PC-3 (cell line): ENCODE data around the gene ONECUT1. TPM values are rescaled to one million over a fixed set of nuclear protein-coding genes. Genes with fewer than 3 reads are reported as not detected.

Source experiments
- ATAC-seq: fragments of 200-7000 bp; cut with Tn5 transposase; 2 replicates; pipeline ENCODE4 v1.9.1; 2020; ENCODE audit warnings: mild to moderate bottlenecking, moderate library complexity
- BruUV-seq: library from RNA; stranded (reverse); fragments of 400-500 nt; replicated peaks from 2 replicates; lab custom pipeline; 2021; lab: Mats Ljungman, UMichigan
- CTCF ChIA-PET: fragments of 300-600 bp; sonication (Branson Sonifier 250); formaldehyde crosslinking; loops from one replicate; lab custom pipeline; 2022; ENCODE audit warnings: antibody characterized with exemption; lab: Charles Lee
- POLR2A ChIA-PET: fragments of 300-600 bp; sonication (Branson Sonifier 250); formaldehyde crosslinking; loops from one replicate; lab custom pipeline; 2022; ENCODE audit warnings: antibody characterized with exemption; ENCODE audit not compliant: unreplicated experiment; lab: Charles Lee
- DNase-seq: peaks from one replicate; pipeline ENCODE4 v3.0.0-alpha.2; 2015
- H2AFZ ChIP-seq: fragments of 300-600 bp; sonication (generic); 2 replicates; pipeline ENCODE4 v1.6.0; 2016; ENCODE audit warnings: antibody characterized with exemption, low read length
- H3F3A ChIP-seq: fragments of 300-600 bp; sonication (generic); one replicate; pipeline ENCODE4 v1.6.0; 2017; ENCODE audit warnings: antibody characterized with exemption, low read length, control low read depth, mild to moderate bottlenecking; ENCODE audit not compliant: unreplicated experiment
- H3K27ac ChIP-seq: fragments of 300-600 bp; sonication (generic); 2 replicates; pipeline ENCODE4 v1.5.1; 2016; ENCODE audit warnings: mild to moderate bottlenecking, low read length
- H3K27me3 ChIP-seq: fragments of 300-600 bp; sonication (generic); 2 replicates; pipeline ENCODE4 v1.6.1; 2016; ENCODE audit warnings: low read length, mixed read lengths
- H3K36me3 ChIP-seq: fragments of 300-600 bp; sonication (generic); 2 replicates; pipeline ENCODE4 v1.6.1; 2016; ENCODE audit warnings: low read depth, mixed run types, low read length, mixed read lengths
- H3K4me1 ChIP-seq: fragments of 300-600 bp; sonication (generic); 2 replicates; pipeline ENCODE4 v1.5.1; 2016; ENCODE audit warnings: low read length; ENCODE audit not compliant: insufficient read depth
- H3K4me2 ChIP-seq: fragments of 300-600 bp; sonication (generic); 2 replicates; pipeline ENCODE4 v1.6.0; 2016; ENCODE audit warnings: low read length
- H3K4me3 ChIP-seq: fragments of 300-600 bp; sonication (generic); 2 replicates; pipeline ENCODE4 v1.5.1; 2016; ENCODE audit warnings: mild to moderate bottlenecking, low read length, mixed read lengths
- H3K79me2 ChIP-seq: fragments of 300-600 bp; sonication (generic); 2 replicates; pipeline ENCODE4 v1.6.1; 2017; ENCODE audit warnings: low read length, mixed read lengths
- H3K9ac ChIP-seq: fragments of 300-600 bp; sonication (generic); 2 replicates; pipeline ENCODE4 v1.6.0; 2016; ENCODE audit warnings: mild to moderate bottlenecking, low read length
- H3K9me2 ChIP-seq: fragments of 300-600 bp; sonication (generic); replicated peaks from 2 replicates; pipeline ENCODE4 v1.6.1; 2016; ENCODE audit warnings: mixed run types, low read length, mixed read lengths
- H3K9me3 ChIP-seq: fragments of 300-600 bp; sonication (generic); 2 replicates; pipeline ENCODE4 v1.6.1; 2016; ENCODE audit warnings: low read length, mixed read lengths
- H4K20me1 ChIP-seq: fragments of 300-600 bp; sonication (generic); 2 replicates; pipeline ENCODE4 v1.6.1; 2016; ENCODE audit warnings: low read length, mixed read lengths
- EZH2 ChIP-seq: fragments of 300-600 bp; sonication (generic); IDR thresholded peaks from one replicate; pipeline ENCODE4 v1.6.1; 2017; ENCODE audit warnings: antibody characterized with exemption, mild to moderate bottlenecking, low read length; ENCODE audit not compliant: unreplicated experiment
- EZH2phosphoT487 ChIP-seq: fragments of 300-600 bp; sonication (generic); IDR thresholded peaks from 2 replicates; pipeline ENCODE4 v1.6.1; 2018; ENCODE audit warnings: mild to moderate bottlenecking, antibody characterized with exemption, low read length, borderline replicate concordance
- intact Hi-C: fragments of 100-400 bp; cut with micrococcal nuclease; formaldehyde crosslinking; loops from 2 replicates; pipeline ENCODE4 v1.9.0; 2023
- total RNA-seq: library from RNA; depleted of rRNA; stranded (reverse); fragments of >200 nt; gene quantifications from 2 replicates; pipeline ENCODE4 v1.2.3, GENCODE V29; 2014
- TF ChIP-seq, protein P1 (sequence below): fragments of 300-600 bp; sonication (generic); conservative IDR thresholded peaks from 2 replicates; pipeline ENCODE4 v1.5.1; 2017; ENCODE audit warnings: antibody characterized with exemption, low read depth, mild to moderate bottlenecking, low read length

The ONECUT1 gene
- total RNA-seq, 1 experiment from 2014 or later, result not detected

DNA sequence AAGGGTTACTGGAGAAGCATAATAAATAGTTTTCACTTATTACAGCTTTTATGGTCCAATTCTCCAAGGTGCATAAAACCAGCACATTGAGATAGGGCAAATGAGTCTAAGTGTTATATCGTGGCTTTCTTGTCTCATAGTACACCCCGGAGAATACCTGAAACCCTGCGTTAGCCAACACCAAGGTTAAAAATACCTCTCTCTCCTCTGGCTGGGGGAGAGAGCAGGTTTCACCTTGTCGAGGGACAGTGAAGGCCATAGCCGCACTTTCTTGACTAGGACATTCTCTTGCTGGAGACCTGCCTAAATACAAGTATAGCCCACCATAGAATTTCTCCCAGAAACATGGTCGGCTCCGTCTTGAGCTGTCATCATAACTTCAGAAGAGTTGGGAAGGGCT, 59.5 kb downstream of the ONECUT1 start:
- intact Hi-C loops, result loop anchor here (10.0 kb wide), 2 partner anchors 166 to 246 kb away; partner anchors contain the start of gene ARPP19
- Histone ChIP-seq H4K20me1 (no peaks in the 10 kb centered on the region), H3K4me2 (no peak overlapping the region), H3K4me1 (peaks cover 21% of the 10 kb centered on the region), H3K9me2 (no peaks in the 10 kb centered on the region), H3K27me3 (no peaks in the 10 kb centered on the region), H3K27ac (no peak overlapping the region), H3K9me3 (no peaks in the 10 kb centered on the region), H3K4me3 (no peak overlapping the region), H3F3A (no peaks in the 10 kb centered on the region), H3K9ac (no peak overlapping the region), H2AFZ (no peak overlapping the region), H3K36me3 (no peaks in the 10 kb centered on the region), H3K79me2 (no peaks in the 10 kb centered on the region)
- ATAC-seq, result no peak
- ChIA-PET POLR2A (no interaction called here), CTCF (no interaction called here)
- no TSS peak for BruUV-seq
- no peak for TF ChIP-seq EZH2phosphoT487
- TF ChIP-seq, protein P1, sequence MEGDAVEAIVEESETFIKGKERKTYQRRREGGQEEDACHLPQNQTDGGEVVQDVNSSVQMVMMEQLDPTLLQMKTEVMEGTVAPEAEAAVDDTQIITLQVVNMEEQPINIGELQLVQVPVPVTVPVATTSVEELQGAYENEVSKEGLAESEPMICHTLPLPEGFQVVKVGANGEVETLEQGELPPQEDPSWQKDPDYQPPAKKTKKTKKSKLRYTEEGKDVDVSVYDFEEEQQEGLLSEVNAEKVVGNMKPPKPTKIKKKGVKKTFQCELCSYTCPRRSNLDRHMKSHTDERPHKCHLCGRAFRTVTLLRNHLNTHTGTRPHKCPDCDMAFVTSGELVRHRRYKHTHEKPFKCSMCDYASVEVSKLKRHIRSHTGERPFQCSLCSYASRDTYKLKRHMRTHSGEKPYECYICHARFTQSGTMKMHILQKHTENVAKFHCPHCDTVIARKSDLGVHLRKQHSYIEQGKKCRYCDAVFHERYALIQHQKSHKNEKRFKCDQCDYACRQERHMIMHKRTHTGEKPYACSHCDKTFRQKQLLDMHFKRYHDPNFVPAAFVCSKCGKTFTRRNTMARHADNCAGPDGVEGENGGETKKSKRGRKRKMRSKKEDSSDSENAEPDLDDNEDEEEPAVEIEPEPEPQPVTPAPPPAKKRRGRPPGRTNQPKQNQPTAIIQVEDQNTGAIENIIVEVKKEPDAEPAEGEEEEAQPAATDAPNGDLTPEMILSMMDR, result no peak
- DNase-seq, result no peak

DNA sequence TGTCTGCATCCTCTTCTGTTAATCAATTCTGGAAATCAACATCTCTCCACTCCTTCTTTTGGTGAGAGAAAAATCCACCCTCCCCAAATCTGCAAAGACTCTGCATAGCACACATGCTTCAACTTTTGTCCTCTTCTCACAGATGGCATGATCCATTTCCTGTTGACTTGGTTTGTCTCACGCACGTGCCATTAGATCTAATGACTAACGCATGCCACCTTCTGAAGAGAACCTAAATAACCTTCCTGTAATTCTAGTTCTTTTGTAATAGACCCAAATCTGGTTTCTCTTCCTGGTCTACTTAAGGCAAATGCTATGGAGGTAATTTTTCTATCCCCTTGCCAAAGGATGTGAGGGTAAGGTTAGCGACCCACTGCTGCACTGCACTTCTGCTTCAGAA, 60.0 kb downstream of the ONECUT1 start:
- H3K9me3 ChIP-seq, result no peaks in the 10 kb centered on the region
- no peaks in the 10 kb centered on the region for H3K36me3 ChIP-seq
- H3K79me2 ChIP-seq, result no peaks in the 10 kb centered on the region
- no TSS peak for BruUV-seq
- H3K4me2 ChIP-seq, result no peak overlapping the region
- intact Hi-C loops, result loop anchor here (10.0 kb wide), 2 partner anchors 165 to 245 kb away; partner anchors contain the start of gene ARPP19
- ChIA-PET POLR2A (no interaction called here), CTCF (no interaction called here)
- H3K9ac ChIP-seq, result no peak overlapping the region
- no peak for TF ChIP-seq EZH2
- TF ChIP-seq EZH2phosphoT487, result no peak
- TF ChIP-seq, protein P1, result no peak
- H3F3A ChIP-seq, result no peaks in the 10 kb centered on the region
- H3K9me2 ChIP-seq, result no peaks in the 10 kb centered on the region
- no peak overlapping the region for H3K27ac ChIP-seq
- H4K20me1 ChIP-seq, result no peaks in the 10 kb centered on the region
- peak; percentile 34 for DNase-seq
- H3K4me1 ChIP-seq, result peaks cover 21% of the 10 kb centered on the region
- H2AFZ ChIP-seq, result 0 out of 2 replicates have a peak overlapping the region, but pooled peaks have one; percentile 43
- no peak overlapping the region for H3K4me3 ChIP-seq
- ATAC-seq, result no peak; the same call in 1 of the 2 replicates
- no peaks in the 10 kb centered on the region for H3K27me3 ChIP-seq

DNA sequence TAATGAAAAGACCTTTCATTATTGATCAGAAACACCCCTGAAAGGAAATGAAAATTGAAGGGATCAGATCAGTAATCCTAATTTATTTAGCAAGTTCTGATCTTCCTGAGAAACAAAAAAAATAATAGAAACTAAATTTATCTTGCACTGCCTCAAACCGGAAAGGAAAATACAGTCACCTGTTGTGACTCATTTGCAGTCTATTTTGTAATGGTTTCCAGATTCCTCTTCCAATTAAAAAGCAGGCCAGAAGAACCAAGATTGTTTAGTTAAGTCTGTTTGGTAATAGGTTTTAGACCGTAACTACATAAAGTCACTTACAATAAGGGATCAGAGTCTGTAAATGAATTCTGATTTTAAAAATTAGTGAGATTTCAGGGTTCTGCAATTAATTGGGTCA, 61.2 kb downstream of the ONECUT1 start:
- no peak overlapping the region for H3K9ac ChIP-seq
- H2AFZ ChIP-seq, result peak overlapping the region; percentile 29; the same call in 1 of the 2 replicates
- no peaks in the 10 kb centered on the region for H3K79me2 ChIP-seq
- H3K4me2 ChIP-seq, result peak overlapping the region; percentile 27; the same call in 1 of the 2 replicates
- no peaks in the 10 kb centered on the region for H4K20me1 ChIP-seq
- TF ChIP-seq, protein P1, result no peak
- no peak for TF ChIP-seq EZH2phosphoT487
- TF ChIP-seq EZH2, result no peak
- H3K27me3 ChIP-seq, result no peaks in the 10 kb centered on the region
- POLR2A ChIA-PET, result interaction anchor here (0.6 kb wide), 1 partner anchor 145 kb away, joined by 9 read pairs; no protein-coding TSS in a partner anchor
- intact Hi-C loops, result loop anchor here (1.0 kb wide), 2 partner anchors 72 to 76 kb away; no protein-coding TSS in a partner anchor
- no peak overlapping the region for H3K4me3 ChIP-seq
- H3F3A ChIP-seq, result no peaks in the 10 kb centered on the region
- peak overlapping the region; percentile 12; the same call in 1 of the 2 replicates for H3K27ac ChIP-seq
- no peaks in the 10 kb centered on the region for H3K9me2 ChIP-seq
- CTCF ChIA-PET, result no interaction called here
- peaks cover 21% of the 10 kb centered on the region for H3K4me1 ChIP-seq
- BruUV-seq, result no TSS peak
- no peaks in the 10 kb centered on the region for H3K36me3 ChIP-seq
- peak; percentile 71 for ATAC-seq
- no peaks in the 10 kb centered on the region for H3K9me3 ChIP-seq
- DNase-seq, result peak; percentile 67
